ENCODE data around the gene MYL6B. TPM values are rescaled to one million over a fixed set of nuclear protein-coding genes. Genes with fewer than 3 reads are reported as not detected.

Gene MYL6B
- polyA plus RNA-seq, 2 of the 4 experiments (the other 2 are of a cell fraction), result 67.0 to 83.9 TPM

GRCh38 chr12:56164345-56164729 is 11.9 kb downstream of the MYL6B start:
- no peak for TF ChIP-seq ZFP36 (IDR thresholded peaks at IDR 0.05; ENCODE audit: borderline replicate concordance, partially characterized antibody)
- TF ChIP-seq ATOH8 (CRISPR knock-in tag; IDR thresholded peaks at IDR 0.05; ENCODE audit: low read depth), result no peak
- no peak for TF ChIP-seq FOSL2 (IDR thresholded peaks at IDR 0.05)
- TF ChIP-seq FOSL2 (CRISPR knock-in tag; IDR thresholded peaks at IDR 0.05), result no peak
- TF ChIP-seq CBX8 (IDR thresholded peaks at IDR 0.05), result no peak
- no peak for TF ChIP-seq POLR2AphosphoS2 (conservative IDR thresholded peaks at IDR 0.05; ENCODE audit: low read length)
- TF ChIP-seq ZSCAN20 (CRISPR knock-in tag; IDR thresholded peaks at IDR 0.05), result no peak
- no peak for TF ChIP-seq BHLHE40 (IDR thresholded peaks at IDR 0.05; ENCODE audit: low read depth, low read length)
- no peak for TF ChIP-seq HEYL (CRISPR knock-in tag; IDR thresholded peaks at IDR 0.05)
- TF ChIP-seq HOXB13 (CRISPR knock-in tag; IDR thresholded peaks at IDR 0.05; ENCODE audit: low read depth), result no peak
- no peak for TF ChIP-seq TFCP2L1 (CRISPR knock-in tag; IDR thresholded peaks at IDR 0.05)
- no peak for TF ChIP-seq RCOR1 (IDR thresholded peaks at IDR 0.05; ENCODE audit: low read depth, low read length)
- TF ChIP-seq PBX3 (IDR thresholded peaks at IDR 0.05), result no peak
- no peaks in the 10 kb centered on the region for H3K9me3 ChIP-seq
- DNase-seq (ENCODE audit: low read depth in 1 of 2, low spot score in 1 of 2), result no peak
- H3K27ac ChIP-seq, result no peak overlapping the region
- FAIRE-seq, result no peak
- ATAC-seq, result peak; percentile 1 to 5; a peak in 3 of 6 replicates
- no peak overlapping the region for H3K4me2 ChIP-seq
- no peak overlapping the region for H3K4me3 ChIP-seq
- WGBS (ENCODE audit: missing lambda C conversion rate), result 96% methylated on average over 17 of the region's 17 CpGs
- ChIA-PET CTCF (interaction anchor here (0.8 to 9.0 kb wide), 5 partner anchors 10 to 46 kb away, joined by 3 to 83 read pairs (median 5); partner anchors contain the start of genes SMARCC2 and ZC3H10), POLR2A (no interaction called here)
- peaks cover 27% of the 10 kb centered on the region for H3K4me1 ChIP-seq

- Histone ChIP-seq H3K4me3 (no peak overlapping the region), H3K4me1 (peaks cover 18% of the 10 kb centered on the region), H3K9me3 (no peaks in the 10 kb centered on the region), H3K4me2 (no peak overlapping the region), H3K27ac (no peak overlapping the region)
- TF ChIP-seq POLR2AphosphoS2 (conservative IDR thresholded peaks at IDR 0.05; ENCODE audit: low read length) (peak; percentile 85; the same call in 1 of the 2 replicates), ESRRA (IDR thresholded peaks at IDR 0.05; ENCODE audit: borderline replicate concordance, low read length) (no peak), NFE2L2 (conservative IDR thresholded peaks at IDR 0.05; ENCODE audit: low read length) (no peak), PHF8 (IDR thresholded peaks at IDR 0.05; ENCODE audit: borderline replicate concordance, low read depth) (no peak), CHD2 (IDR thresholded peaks at IDR 0.05; ENCODE audit: low read length, partially characterized antibody) (no peak)
- TF ChIP-seq, protein P1, sequence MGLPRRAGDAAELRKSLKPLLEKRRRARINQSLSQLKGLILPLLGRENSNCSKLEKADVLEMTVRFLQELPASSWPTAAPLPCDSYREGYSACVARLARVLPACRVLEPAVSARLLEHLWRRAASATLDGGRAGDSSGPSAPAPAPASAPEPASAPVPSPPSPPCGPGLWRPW (IDR thresholded peaks at IDR 0.05), result no peak
- POLR2A ChIA-PET, result interaction anchor here (0.9 kb wide), 1 partner anchor 37 kb away, joined by 4 read pairs; the partner anchor contains the start of gene ESYT1
- DNase-seq (ENCODE audit: low read depth in 1 of 2, low spot score in 1 of 2) (no peak), ATAC-seq (peak; percentile 6 to 17; a peak in 3 of 6 replicates), FAIRE-seq (no peak)
- CTCF ChIA-PET, result interaction anchor here (1.0 to 9.0 kb wide), 9 partner anchors 9 to 47 kb away, joined by 3 to 83 read pairs (median 5); partner anchors contain the start of genes ESYT1, SMARCC2 and ZC3H10
- whole genome bisulfite sequencing (ENCODE audit: missing lambda C conversion rate), result 89% methylated on average over 4 of the region's 4 CpGs
Observed at GRCh38 chr12:56165369-56165768, 13.0 kb downstream of the MYL6B start.

DNA sequence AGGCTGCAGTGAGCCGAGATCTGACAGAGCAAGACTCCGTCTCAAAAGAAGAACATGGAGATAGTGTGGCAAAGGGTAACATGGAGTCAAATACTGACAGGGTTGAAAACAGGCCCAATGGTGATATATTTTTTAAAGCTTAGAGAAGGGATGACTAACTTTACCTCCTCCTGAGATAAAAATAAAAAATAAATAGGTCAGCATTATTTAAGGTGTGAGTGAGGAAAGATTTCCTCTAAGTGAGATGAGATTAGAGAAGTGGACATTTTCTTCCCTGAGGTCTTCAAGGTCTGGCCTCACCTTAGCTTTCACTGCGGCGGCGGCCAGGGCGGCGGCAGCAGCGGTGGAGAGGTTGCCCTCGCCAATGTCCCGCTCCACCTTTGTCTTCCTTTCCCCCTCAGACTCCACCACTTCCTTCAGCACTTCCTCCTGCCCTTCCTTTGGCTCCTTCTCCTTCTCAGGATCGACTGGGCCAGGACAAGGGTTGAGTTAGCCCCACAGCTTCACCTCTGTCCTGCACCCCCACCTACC is 16.9 kb downstream of the MYL6B start:
- no peak overlapping the region for H3K27ac ChIP-seq
- DNase-seq (ENCODE audit: low read depth in 1 of 2, low spot score in 1 of 2) (no peak), ATAC-seq (no peak), FAIRE-seq (no peak)
- CTCF ChIA-PET, result interaction anchor here (0.8 to 5.1 kb wide), 4 partner anchors 10 to 50 kb away, joined by 3 to 42 read pairs (median 11); partner anchors contain the start of genes SMARCC2 and ZC3H10
- WGBS (ENCODE audit: missing lambda C conversion rate), result 93% methylated on average over 11 of the region's 11 CpGs
- POLR2A ChIA-PET, result no interaction called here
- H3K4me2 ChIP-seq, result no peak overlapping the region
- H3K9me3 ChIP-seq, result no peaks in the 10 kb centered on the region
- H3K4me3 ChIP-seq, result no peak overlapping the region
- TF ChIP-seq MAFK (IDR thresholded peaks at IDR 0.05; ENCODE audit: partially characterized antibody), result peak; percentile 86
- no peak for TF ChIP-seq ZSCAN20 (CRISPR knock-in tag; IDR thresholded peaks at IDR 0.05)
- no peaks in the 10 kb centered on the region for H3K4me1 ChIP-seq
